ENCODE measurements around the gene LRRC9. TPM values are rescaled to one million over a fixed set of nuclear protein-coding genes. Genes with fewer than 3 reads are reported as not detected.
"Not testable (repeated sequence)": the region's sequence is repeated elsewhere in the genome, so short reads cannot be mapped to it uniquely, and the experiment has no call there.

Gene LRRC9
- total and polyA plus RNA-seq, 3 donors from 2014 or later: 4.3 to 11.0 (median 10.1) TPM

GRCh38 chr14:59997966-59998365 lies 78.0 kb downstream of the LRRC9 start:
- no peak for DNase-seq
- intact Hi-C loops (cut with DNase I; ENCODE audit: low total_unique reads): no loop called here
- Histone ChIP-seq H3K4me3 (no peak overlapping the region), H3K27me3 (no peaks in the 10 kb centered on the region), H3K4me1 (no peaks in the 10 kb centered on the region), H3K36me3 (ENCODE audit: low read depth, missing control alignments) (no peaks in the 10 kb centered on the region), H3K9me3 (no peaks in the 10 kb centered on the region), H3K27ac (no peak overlapping the region)
- TF ChIP-seq CTCF (IDR thresholded peaks at IDR 0.05) (no peak), POLR2A (IDR thresholded peaks at IDR 0.05) (no peak)

GRCh38 chr14:59998564-59998963 lies 78.6 kb downstream of the LRRC9 start:
- Histone ChIP-seq H3K4me3 (no peak overlapping the region), H3K36me3 (ENCODE audit: low read depth, missing control alignments) (no peaks in the 10 kb centered on the region), H3K4me1 (no peaks in the 10 kb centered on the region), H3K9me3 (no peaks in the 10 kb centered on the region), H3K27ac (no peak overlapping the region), H3K27me3 (no peaks in the 10 kb centered on the region)
- DNase-seq: no peak
- TF ChIP-seq CTCF (IDR thresholded peaks at IDR 0.05) (no peak), POLR2A (IDR thresholded peaks at IDR 0.05) (no peak)
- WGBS, 2 donors: 72 to 81% methylated on average over 1 of the region's 1 CpG
- intact Hi-C loops (cut with DNase I; ENCODE audit: low total_unique reads): no loop called here

GRCh38 chr14:60002819-60003492 lies 83.0 kb downstream of the LRRC9 start:
- WGBS, 2 donors: 33 to 42% methylated on average over 2 of the region's 2 CpGs

GRCh38 chr14:60003991-60004390 lies 84.0 kb downstream of the LRRC9 start:
- Histone ChIP-seq H3K4me1 (no peaks in the 10 kb centered on the region), H3K27ac (no peak overlapping the region), H3K9me3 (no peaks in the 10 kb centered on the region), H3K36me3 (ENCODE audit: low read depth, missing control alignments) (no peaks in the 10 kb centered on the region), H3K27me3 (no peaks in the 10 kb centered on the region), H3K4me3 (no peak overlapping the region)
- no peak for TF ChIP-seq CTCF (IDR thresholded peaks at IDR 0.05)
- TF ChIP-seq POLR2A (IDR thresholded peaks at IDR 0.05): no peak
- WGBS, 2 donors: 67 to 75% methylated on average over 3 of the region's 3 CpGs
- intact Hi-C loops (cut with DNase I; ENCODE audit: low total_unique reads): no loop called here
- DNase-seq: no peak

More at GRCh38 chr14:60002819-60003492, 83.0 kb downstream of the LRRC9 start:
- Histone ChIP-seq H3K4me3 (no peak overlapping the region), H3K27ac (no peak overlapping the region), H3K27me3 (no peaks in the 10 kb centered on the region), H3K4me1 (no peaks in the 10 kb centered on the region), H3K36me3 (ENCODE audit: low read depth, missing control alignments) (no peaks in the 10 kb centered on the region), H3K9me3 (no peaks in the 10 kb centered on the region)
- intact Hi-C loops (cut with DNase I; ENCODE audit: low total_unique reads): no loop called here
- TF ChIP-seq CTCF (IDR thresholded peaks at IDR 0.05) (no peak), POLR2A (IDR thresholded peaks at IDR 0.05) (no peak)
- DNase-seq: peak; percentile 80

GRCh38 chr14:60008042-60008441 lies 88.1 kb downstream of the LRRC9 start:
- Histone ChIP-seq H3K36me3 (ENCODE audit: low read depth, missing control alignments) (no peaks in the 10 kb centered on the region), H3K4me3 (no peak overlapping the region), H3K9me3 (no peaks in the 10 kb centered on the region), H3K27ac (no peak overlapping the region), H3K27me3 (no peaks in the 10 kb centered on the region), H3K4me1 (no peaks in the 10 kb centered on the region)
- intact Hi-C loops (cut with DNase I; ENCODE audit: low total_unique reads): no loop called here
- WGBS, 2 donors: 60 to 71% methylated on average over 1 of the region's 1 CpG
- DNase-seq: no peak
- no peak for TF ChIP-seq CTCF (IDR thresholded peaks at IDR 0.05)
- no peak for TF ChIP-seq POLR2A (IDR thresholded peaks at IDR 0.05)

- intact Hi-C loops (cut with DNase I; ENCODE audit: low total_unique reads); H3K36me3 ChIP-seq (ENCODE audit: low read depth, missing control alignments); H3K4me1 ChIP-seq; H3K27ac ChIP-seq; H3K27me3 ChIP-seq; DNase-seq; H3K9me3 ChIP-seq; H3K4me3 ChIP-seq: not testable (repeated sequence)
- 46 to 49% methylated on average over 4 of the region's 4 CpGs for WGBS, 2 donors
Measured at GRCh38 chr14:60010263-60010662, 90.3 kb downstream of the LRRC9 start.
